Measurements from ENCODE around the gene HRG. TPM values are rescaled to one million over a fixed set of nuclear protein-coding genes. Genes with fewer than 3 reads are reported as not detected.

Gene HRG
- total RNA-seq, 3 donors from 2014 or later: not detected

- Histone ChIP-seq H3K27ac (no peak overlapping the region), H3K4me3 (no peak overlapping the region), H3K27me3 (peaks cover 0 to 8% of the 10 kb centered on the region in 2 donors), H3K36me3 (no peaks in the 10 kb centered on the region), H3K9me3 (no peaks in the 10 kb centered on the region), H3K4me1 (no peaks in the 10 kb centered on the region)
- TF ChIP-seq POLR2A (IDR thresholded peaks at IDR 0.05) (no peak), POLR2AphosphoS5 (IDR thresholded peaks at IDR 0.05) (no peak), CTCF (IDR thresholded peaks at IDR 0.05) (no peak)
- DNase-seq (ENCODE audit: low spot score in 2 of 2): no peak
- intact Hi-C loops (cut with DNase I; ENCODE audit: low total_unique reads): no loop called here
These were observed 46.0 kb upstream of the HRG start for GRCh38 chr3:186619787-186620212.

GRCh38 chr3:186620213-186621092 is 45.4 kb upstream of the HRG start:
- H3K36me3 ChIP-seq: no peaks in the 10 kb centered on the region
- TF ChIP-seq POLR2A (IDR thresholded peaks at IDR 0.05): no peak
- TF ChIP-seq CTCF (IDR thresholded peaks at IDR 0.05): no peak
- no peak for TF ChIP-seq POLR2AphosphoS5 (IDR thresholded peaks at IDR 0.05)
- DNase-seq (ENCODE audit: low spot score in 2 of 2): no peak
- H3K27ac ChIP-seq: no peak overlapping the region
- H3K4me3 ChIP-seq: no peak overlapping the region
- no peaks in the 10 kb centered on the region for H3K4me1 ChIP-seq
- intact Hi-C loops (cut with DNase I; ENCODE audit: low total_unique reads): no loop called here
- H3K27me3 ChIP-seq: peaks cover 0 to 7% of the 10 kb centered on the region in 2 donors
- H3K9me3 ChIP-seq: no peaks in the 10 kb centered on the region

GRCh38 chr3:186621894-186622650 is 43.7 kb upstream of the HRG start:
- intact Hi-C loops (cut with DNase I; ENCODE audit: low total_unique reads): no loop called here
- Histone ChIP-seq H3K36me3 (no peaks in the 10 kb centered on the region), H3K9me3 (no peaks in the 10 kb centered on the region), H3K4me1 (no peaks in the 10 kb centered on the region), H3K4me3 (no peak overlapping the region), H3K27ac (no peak overlapping the region), H3K27me3 (peaks cover 0 to 4% of the 10 kb centered on the region in 2 donors)
- no peak for DNase-seq (ENCODE audit: low spot score in 2 of 2)
- TF ChIP-seq POLR2AphosphoS5 (IDR thresholded peaks at IDR 0.05): no peak
- TF ChIP-seq CTCF (IDR thresholded peaks at IDR 0.05): no peak
- no peak for TF ChIP-seq POLR2A (IDR thresholded peaks at IDR 0.05)

GRCh38 chr3:186622651-186623310 is 43.0 kb upstream of the HRG start:
- Histone ChIP-seq H3K4me1 (no peaks in the 10 kb centered on the region), H3K27me3 (peaks cover 0 to 4% of the 10 kb centered on the region in 2 donors), H3K9me3 (no peaks in the 10 kb centered on the region), H3K27ac (no peak overlapping the region), H3K36me3 (no peaks in the 10 kb centered on the region), H3K4me3 (no peak overlapping the region)
- TF ChIP-seq POLR2A (IDR thresholded peaks at IDR 0.05) (no peak), POLR2AphosphoS5 (IDR thresholded peaks at IDR 0.05) (no peak), CTCF (IDR thresholded peaks at IDR 0.05) (no peak)
- intact Hi-C loops (cut with DNase I; ENCODE audit: low total_unique reads): no loop called here
- no peak for DNase-seq (ENCODE audit: low spot score in 2 of 2)
